ENCODE data around the gene ZCCHC24.

GRCh38 chr10:79414714-79415113, 30.7 kb downstream of the ZCCHC24 start:
- TF ChIP-seq CTCF (IDR thresholded peaks at IDR 0.05) (no peak), EP300 (IDR thresholded peaks at IDR 0.05) (no peak)
